GM12891 (cell line): ENCODE data around the gene CD109.

ENCODE experiments used
- PAX5 ChIP-seq: IDR thresholded peaks from 2 replicates; pipeline ENCODE4 v1.6.1; 2011; ENCODE audit warnings: low read length, moderate library complexity, mild to moderate bottlenecking; ENCODE audit not compliant: insufficient read depth, severe bottlenecking
- POLR2A ChIP-seq: IDR thresholded peaks from 2 replicates; pipeline ENCODE4 v1.6.1; 2011; ENCODE audit warnings: low read depth, low read length, control low read depth
- POLR2AphosphoS5 ChIP-seq: IDR thresholded peaks from 2 replicates; pipeline ENCODE4 v1.6.1; 2011; ENCODE audit warnings: low read depth, low read length, control low read depth
- POU2F2 ChIP-seq: IDR thresholded peaks from 2 replicates; pipeline ENCODE4 v1.6.1; 2011; ENCODE audit warnings: low read depth, mild to moderate bottlenecking, control low read depth, low read length, moderate library complexity
- SPI1 ChIP-seq: IDR thresholded peaks from 2 replicates; pipeline ENCODE4 v1.6.1; 2011; ENCODE audit warnings: low read depth, low read length, control low read depth
- TAF1 ChIP-seq: IDR thresholded peaks from 2 replicates; pipeline ENCODE4 v1.6.1; 2011; ENCODE audit warnings: low read depth, low read length, control low read depth

DNA sequence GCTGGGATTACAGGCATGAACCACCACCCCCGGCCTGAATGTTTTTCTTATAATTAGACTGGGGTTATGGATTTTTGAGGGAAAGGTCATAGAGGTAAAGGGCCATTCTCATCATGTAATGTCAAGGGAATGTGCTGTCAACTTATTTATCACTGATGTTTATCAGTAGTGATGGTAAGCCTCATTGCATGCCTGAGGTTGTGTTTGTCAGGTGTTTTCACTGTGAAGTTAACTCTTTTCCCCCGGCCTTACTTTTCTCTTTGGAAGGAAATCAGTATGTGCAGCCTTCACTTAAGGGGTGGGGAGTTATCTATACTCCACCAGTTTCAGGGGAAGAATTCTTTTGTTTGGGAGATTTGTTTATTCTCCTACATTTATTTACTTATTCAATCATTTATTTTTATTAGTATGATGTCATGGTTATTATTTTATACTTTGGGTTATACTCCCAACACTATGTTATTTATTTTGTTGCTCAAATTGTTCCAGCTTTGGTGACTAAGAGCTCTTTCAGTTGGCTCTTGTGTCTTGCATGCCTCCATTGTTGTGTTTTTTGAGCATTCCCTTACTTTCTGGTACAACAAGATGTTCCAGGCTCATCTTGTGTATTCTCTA lies 39.4 kb upstream of the CD109 start:
- no peak for TF ChIP-seq POLR2AphosphoS5
- no peak for TF ChIP-seq PAX5
- TF ChIP-seq POLR2A: no peak
- no peak for TF ChIP-seq TAF1
- no peak for TF ChIP-seq SPI1
- TF ChIP-seq POU2F2: no peak
